Neutrophil (primary cell): Measurements from ENCODE around the gene MPLKIP.

Experiments used
- H3K27ac ChIP-seq: fragments of 200-600 bp; sonication (generic); 2 replicates; pipeline ENCODE4 v1.5.1; 2016; ENCODE audit warnings: mild to moderate bottlenecking, moderate library complexity
- H3K27me3 ChIP-seq: fragments of 200-600 bp; sonication (generic); 2 replicates; pipeline ENCODE4 v1.6.0; 2016; ENCODE audit warnings: mild to moderate bottlenecking
- H3K36me3 ChIP-seq: fragments of 200-600 bp; sonication (generic); 2 replicates; pipeline ENCODE4 v1.5.1; 2017
- H3K4me1 ChIP-seq, 2 experiments: fragments of 200-600 bp in 1 of 2; sonication (generic) in 1 of 2; 1 replicate in 1 of 2; 2 replicates in 1 of 2; pipeline versions ENCODE4 v1.5.1 to v1.6.1; 2013 to 2016; ENCODE audit warnings: low read depth in 1 of 2, low read length in 1 of 2, mild to moderate bottlenecking in 1 of 2, moderate library complexity in 1 of 2; ENCODE audit not compliant: control insufficient read depth in 1 of 2, insufficient read depth in 1 of 2
- H3K4me3 ChIP-seq, 2 experiments: fragments of 200-600 bp in 1 of 2; sonication (generic) in 1 of 2; 1 replicate in 1 of 2; 2 replicates in 1 of 2; pipeline ENCODE4 v1.5.1; 2013 to 2016; ENCODE audit warnings: low read depth in 1 of 2, low read length in 1 of 2, mild to moderate bottlenecking in 1 of 2, moderate library complexity in 1 of 2
- H3K9me3 ChIP-seq: fragments of 200-600 bp; sonication (generic); 2 replicates; pipeline ENCODE4 v1.5.1; 2016
- TF ChIP-seq, protein P1 (sequence below): fragments of 200-600 bp; sonication (generic); IDR thresholded peaks from 2 replicates; pipeline ENCODE4 v1.5.1; 2016; ENCODE audit warnings: antibody characterized with exemption

Gene MPLKIP

DNA sequence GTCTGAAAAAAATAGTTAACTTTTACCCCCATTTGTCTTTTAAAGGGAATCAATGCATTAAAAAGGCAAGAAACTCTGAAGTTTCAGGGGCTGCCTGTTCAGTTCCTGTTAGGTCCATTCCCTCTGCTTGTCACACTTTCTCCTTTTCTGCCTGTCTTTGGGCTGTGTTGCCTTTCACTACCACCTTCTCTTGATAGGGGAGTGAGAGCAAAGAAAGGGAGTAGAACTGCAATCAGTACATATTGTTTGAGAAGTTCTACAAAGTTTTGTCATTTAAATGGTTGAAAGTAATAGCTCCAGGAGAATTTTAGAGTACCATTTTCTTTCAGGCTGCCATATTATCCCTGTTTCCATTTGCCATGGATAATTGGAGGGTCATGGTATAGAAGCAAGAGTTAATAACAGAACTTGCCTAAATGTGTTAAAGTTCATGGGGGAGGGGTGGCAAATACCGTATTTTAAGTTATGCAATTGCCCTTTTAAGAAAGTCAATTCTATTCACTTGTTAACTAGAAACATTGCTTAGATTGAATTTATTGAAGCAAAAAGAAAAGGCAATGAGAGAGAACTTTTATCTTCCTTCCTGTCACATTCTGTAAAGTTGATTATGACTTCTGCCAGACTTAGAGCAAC lies 38.6 kb downstream of the MPLKIP start:
- Histone ChIP-seq H3K4me3 (no peak overlapping the region), H3K9me3 (no peaks in the 10 kb centered on the region), H3K4me1 (no peaks in the 10 kb centered on the region), H3K36me3 (peaks cover 66% of the 10 kb centered on the region), H3K27me3 (no peaks in the 10 kb centered on the region), H3K27ac (no peak overlapping the region)
- TF ChIP-seq, protein P1, sequence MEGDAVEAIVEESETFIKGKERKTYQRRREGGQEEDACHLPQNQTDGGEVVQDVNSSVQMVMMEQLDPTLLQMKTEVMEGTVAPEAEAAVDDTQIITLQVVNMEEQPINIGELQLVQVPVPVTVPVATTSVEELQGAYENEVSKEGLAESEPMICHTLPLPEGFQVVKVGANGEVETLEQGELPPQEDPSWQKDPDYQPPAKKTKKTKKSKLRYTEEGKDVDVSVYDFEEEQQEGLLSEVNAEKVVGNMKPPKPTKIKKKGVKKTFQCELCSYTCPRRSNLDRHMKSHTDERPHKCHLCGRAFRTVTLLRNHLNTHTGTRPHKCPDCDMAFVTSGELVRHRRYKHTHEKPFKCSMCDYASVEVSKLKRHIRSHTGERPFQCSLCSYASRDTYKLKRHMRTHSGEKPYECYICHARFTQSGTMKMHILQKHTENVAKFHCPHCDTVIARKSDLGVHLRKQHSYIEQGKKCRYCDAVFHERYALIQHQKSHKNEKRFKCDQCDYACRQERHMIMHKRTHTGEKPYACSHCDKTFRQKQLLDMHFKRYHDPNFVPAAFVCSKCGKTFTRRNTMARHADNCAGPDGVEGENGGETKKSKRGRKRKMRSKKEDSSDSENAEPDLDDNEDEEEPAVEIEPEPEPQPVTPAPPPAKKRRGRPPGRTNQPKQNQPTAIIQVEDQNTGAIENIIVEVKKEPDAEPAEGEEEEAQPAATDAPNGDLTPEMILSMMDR: no peak

DNA sequence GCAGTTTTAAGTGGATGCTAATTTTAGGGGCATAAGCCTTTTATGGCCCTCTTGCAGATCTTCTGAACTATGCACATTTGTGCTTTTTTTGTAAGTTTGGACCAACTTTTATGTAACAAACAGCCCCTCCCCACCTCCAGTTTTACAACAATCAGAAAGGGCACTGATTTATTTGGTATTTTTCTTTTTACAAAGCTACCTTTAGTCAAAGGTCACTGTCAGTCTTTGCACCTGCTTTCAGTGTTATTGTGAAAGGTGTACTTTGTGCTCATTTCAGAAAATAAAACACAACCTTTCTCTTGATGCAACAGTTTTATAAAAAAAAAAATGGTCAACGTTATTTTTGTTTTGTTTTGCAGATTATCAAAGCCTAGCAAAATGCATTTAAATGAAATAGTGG lies 39.2 kb downstream of the MPLKIP start:
- TF ChIP-seq, protein P1: no peak
- H3K27ac ChIP-seq: no peak overlapping the region
- no peaks in the 10 kb centered on the region for H3K4me1 ChIP-seq
- no peaks in the 10 kb centered on the region for H3K9me3 ChIP-seq
- H3K4me3 ChIP-seq: no peak overlapping the region
- H3K36me3 ChIP-seq: peaks cover 72% of the 10 kb centered on the region
- H3K27me3 ChIP-seq: no peaks in the 10 kb centered on the region

DNA sequence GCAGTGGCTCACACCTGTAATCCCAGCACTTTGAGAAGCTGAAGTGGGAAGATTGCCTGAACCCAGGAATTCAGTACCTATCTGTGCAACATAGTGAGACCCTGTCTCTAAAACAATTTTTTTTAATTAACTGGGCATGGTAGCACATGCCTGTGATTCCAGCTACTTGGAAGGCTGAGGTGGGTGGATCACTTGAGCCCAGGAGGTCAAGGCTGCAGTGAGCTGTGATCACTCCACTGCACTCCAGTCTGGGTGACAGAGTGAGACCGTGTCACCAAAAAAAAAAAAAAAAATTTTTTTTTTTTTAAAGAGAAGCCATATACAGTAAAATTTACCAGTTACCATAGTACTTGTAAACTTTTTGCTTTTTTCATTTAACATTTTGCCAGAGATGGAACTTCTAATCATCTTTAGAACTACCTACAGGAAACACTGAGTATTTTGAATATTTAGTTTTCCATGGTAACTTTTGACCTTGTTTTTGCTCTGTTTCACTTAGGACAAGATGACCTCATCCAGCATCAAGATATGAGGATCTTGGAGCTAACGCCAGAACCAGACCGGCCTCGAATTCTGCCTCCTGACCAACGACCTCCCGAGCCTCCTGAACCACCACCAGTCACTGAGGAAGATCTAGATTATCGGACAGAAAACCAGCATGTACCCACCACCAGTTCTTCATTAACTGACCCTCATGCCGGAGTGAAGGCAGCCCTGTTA lies 40.6 kb downstream of the MPLKIP start:
- no peaks in the 10 kb centered on the region for H3K27me3 ChIP-seq
- no peaks in the 10 kb centered on the region for H3K9me3 ChIP-seq
- no peak overlapping the region for H3K27ac ChIP-seq
- H3K4me1 ChIP-seq: no peaks in the 10 kb centered on the region
- TF ChIP-seq, protein P1: no peak
- H3K4me3 ChIP-seq: no peak overlapping the region
- peaks cover 85% of the 10 kb centered on the region for H3K36me3 ChIP-seq

DNA sequence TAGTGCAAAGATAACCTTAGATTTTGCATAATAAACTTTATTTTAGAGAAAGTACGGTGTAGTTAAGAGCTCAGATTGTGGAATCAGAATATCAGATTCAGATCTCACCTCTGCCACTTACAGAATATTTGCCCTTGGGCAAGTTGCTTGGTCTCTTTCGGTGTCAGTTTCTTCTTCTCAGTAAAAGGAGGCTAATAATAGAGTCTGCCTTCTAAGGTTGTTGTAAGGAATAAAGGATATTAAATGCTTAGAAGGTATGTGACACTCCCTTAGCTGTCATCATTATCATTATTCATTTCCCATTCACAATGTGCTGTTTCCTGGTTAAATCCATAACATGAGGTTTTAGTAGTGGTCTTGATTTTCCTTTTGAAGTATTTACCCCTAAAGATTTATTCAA lies 42.2 kb downstream of the MPLKIP start:
- H3K27ac ChIP-seq: no peak overlapping the region
- TF ChIP-seq, protein P1: no peak
- no peak overlapping the region for H3K4me3 ChIP-seq
- H3K9me3 ChIP-seq: no peaks in the 10 kb centered on the region
- no peaks in the 10 kb centered on the region for H3K4me1 ChIP-seq
- H3K27me3 ChIP-seq: no peaks in the 10 kb centered on the region
- peaks cover 91% of the 10 kb centered on the region for H3K36me3 ChIP-seq

DNA sequence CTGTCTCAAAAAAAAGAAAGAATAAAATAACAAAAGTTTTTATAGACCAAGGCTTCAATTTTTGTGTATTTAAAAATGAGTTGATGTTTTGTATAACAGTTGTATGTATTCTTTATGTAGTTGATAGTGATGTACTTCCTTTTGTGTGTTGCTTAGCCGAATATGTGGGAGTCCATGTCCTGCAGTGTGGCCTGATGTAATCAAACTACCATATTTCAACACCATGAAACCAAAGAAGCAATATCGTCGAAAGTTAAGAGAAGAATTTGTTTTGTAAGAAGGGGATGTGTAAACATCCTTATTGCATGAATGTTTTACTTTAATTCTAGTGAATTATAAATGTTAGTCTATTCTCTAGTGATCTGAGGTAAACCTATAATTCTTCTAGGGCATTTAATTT lies 56.6 kb downstream of the MPLKIP start:
- H3K27ac ChIP-seq: peak overlapping the region; percentile 72
- TF ChIP-seq, protein P1: no peak
- peaks cover 10 to 17% of the 10 kb centered on the region in 2 experiments for H3K4me1 ChIP-seq
- H3K9me3 ChIP-seq: no peaks in the 10 kb centered on the region
- H3K27me3 ChIP-seq: no peaks in the 10 kb centered on the region
- no peak overlapping the region for H3K4me3 ChIP-seq
- H3K36me3 ChIP-seq: peaks cover 11% of the 10 kb centered on the region
